T-helper 22 cell (primary cell): ENCODE measurements around the gene DOK1.

Source experiments
- DNase-seq: peaks from one replicate; pipeline ENCODE4 v3.0.0-alpha.2; 2020; ENCODE audit warnings: low read depth

The DOK1 gene

DNA sequence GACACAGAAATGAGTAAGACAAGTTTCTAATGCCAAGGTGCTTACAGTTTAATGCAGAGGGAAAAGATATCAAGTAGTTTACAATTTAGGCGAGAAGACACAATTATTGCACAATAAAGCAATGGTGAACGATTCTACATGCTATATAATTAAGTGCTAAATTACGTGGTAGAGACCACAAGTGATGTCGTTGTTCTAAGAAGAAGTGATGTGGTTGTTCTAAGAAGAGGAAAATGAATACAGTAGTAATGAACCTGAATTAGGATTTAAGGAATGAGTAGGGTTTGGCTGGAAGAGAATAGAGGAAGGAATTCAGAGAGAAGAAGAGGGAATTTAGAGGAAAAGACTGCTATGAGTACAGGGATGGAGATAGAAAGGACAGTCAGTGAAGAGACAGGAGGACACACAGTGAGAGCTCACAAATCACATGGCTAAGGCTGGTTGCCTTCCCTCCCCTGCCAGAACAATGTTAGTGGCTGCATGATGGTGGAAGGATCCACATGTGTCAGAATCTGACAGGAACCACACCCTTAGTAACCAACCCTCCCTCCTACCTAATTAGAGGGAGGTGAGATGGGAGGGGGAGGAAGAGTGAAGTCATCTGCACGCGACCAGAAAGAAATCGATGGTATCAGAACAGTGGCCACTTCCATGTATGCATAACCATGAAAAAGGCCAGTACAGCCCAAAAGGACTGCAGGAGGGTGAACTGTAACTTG lies 48.9 kb downstream of the DOK1 start:
- no peak for DNase-seq

DNA sequence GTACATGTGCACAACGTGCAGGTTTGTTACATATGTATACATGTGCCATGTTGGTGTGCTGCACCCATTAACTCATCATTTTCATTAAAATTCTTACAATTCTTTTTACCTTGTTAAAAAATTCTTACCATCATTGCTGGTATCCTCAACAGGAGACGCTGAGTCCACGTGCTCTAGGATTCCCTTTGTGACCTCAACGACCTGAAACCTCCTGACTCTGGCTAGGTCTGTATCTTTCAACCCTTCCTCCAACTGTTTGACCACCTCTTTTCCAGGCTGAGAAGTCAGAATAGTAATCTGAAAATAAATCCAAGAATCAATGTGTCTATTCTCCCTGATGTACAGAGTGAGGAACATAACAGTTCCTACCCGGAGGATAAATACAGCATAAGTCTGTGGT lies 52.4 kb downstream of the DOK1 start:
- DNase-seq = no peak
